ENCODE results near the gene RTP5. TPM values are rescaled to one million over a fixed set of nuclear protein-coding genes. Genes with fewer than 3 reads are reported as not detected.

Gene RTP5
- total RNA-seq, 1 experiment from 2014 or later = not detected

DNA sequence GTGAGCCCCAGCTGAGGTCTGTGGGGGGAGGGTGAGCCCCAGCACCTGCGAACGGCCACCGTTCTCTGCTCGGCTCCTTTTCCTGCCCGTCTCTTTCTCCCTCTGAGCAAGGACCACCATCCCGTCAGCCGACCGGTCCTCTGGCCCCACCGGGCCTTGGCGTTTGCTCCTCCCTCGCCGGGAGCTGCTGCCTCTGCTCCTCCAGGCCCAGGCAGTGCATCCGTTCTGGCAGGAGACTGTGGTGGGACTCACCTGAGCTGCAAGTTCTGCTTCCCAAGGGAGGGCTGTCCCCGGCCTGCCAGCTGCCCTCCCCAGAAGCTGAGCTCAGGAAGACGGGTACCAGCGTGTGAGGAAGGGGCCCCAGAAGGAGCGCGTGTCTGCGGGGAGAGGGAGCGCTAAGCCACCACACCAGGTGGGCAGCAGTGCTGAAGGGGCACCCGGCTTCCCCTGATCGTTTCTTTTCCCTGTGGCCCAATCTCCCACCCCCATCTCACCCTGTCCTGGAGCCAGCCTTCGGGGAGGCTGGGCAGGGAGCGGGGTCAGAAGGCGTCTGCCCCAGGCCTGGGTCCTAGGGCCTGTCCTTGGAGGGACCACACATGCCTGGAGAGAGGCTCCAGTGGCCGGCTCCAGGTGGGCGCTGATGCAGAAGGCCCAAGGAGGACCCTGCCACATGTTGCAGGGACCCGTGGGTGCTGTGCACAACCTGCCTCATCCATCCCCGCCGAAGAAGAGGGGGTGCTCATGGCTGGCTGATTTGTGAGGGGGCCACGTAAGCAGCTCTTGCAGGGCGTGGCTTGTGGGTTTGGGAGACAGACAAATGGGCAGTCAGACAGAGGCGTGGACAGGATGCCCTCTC is 2.5 kb upstream of the RTP5 start:
- BruUV-seq (replicated peaks) = no TSS peak
- no peak for DNase-seq
- TF ChIP-seq, protein P1, sequence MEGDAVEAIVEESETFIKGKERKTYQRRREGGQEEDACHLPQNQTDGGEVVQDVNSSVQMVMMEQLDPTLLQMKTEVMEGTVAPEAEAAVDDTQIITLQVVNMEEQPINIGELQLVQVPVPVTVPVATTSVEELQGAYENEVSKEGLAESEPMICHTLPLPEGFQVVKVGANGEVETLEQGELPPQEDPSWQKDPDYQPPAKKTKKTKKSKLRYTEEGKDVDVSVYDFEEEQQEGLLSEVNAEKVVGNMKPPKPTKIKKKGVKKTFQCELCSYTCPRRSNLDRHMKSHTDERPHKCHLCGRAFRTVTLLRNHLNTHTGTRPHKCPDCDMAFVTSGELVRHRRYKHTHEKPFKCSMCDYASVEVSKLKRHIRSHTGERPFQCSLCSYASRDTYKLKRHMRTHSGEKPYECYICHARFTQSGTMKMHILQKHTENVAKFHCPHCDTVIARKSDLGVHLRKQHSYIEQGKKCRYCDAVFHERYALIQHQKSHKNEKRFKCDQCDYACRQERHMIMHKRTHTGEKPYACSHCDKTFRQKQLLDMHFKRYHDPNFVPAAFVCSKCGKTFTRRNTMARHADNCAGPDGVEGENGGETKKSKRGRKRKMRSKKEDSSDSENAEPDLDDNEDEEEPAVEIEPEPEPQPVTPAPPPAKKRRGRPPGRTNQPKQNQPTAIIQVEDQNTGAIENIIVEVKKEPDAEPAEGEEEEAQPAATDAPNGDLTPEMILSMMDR (IDR thresholded peaks at IDR 0.05; ENCODE audit: unreplicated experiment) = no peak
- Mint-ChIP-seq H3K27ac (ENCODE audit: unreplicated experiment) (no peak overlapping the region), H3K4me1 (ENCODE audit: low read depth, unreplicated experiment) (peaks cover 15% of the 10 kb centered on the region), H3K27me3 (ENCODE audit: unreplicated experiment) (peaks cover 61% of the 10 kb centered on the region), H3K9me3 (ENCODE audit: low read depth, unreplicated experiment) (peaks cover 15% of the 10 kb centered on the region), H3K36me3 (ENCODE audit: insufficient read depth, unreplicated experiment) (no peaks in the 10 kb centered on the region), H3K4me3 (ENCODE audit: low read depth, unreplicated experiment) (no peak overlapping the region)
- intact Hi-C loops (cut with micrococcal nuclease; ENCODE audit: unreplicated experiment) = no loop called here
- CTCF ChIA-PET = no interaction called here

DNA sequence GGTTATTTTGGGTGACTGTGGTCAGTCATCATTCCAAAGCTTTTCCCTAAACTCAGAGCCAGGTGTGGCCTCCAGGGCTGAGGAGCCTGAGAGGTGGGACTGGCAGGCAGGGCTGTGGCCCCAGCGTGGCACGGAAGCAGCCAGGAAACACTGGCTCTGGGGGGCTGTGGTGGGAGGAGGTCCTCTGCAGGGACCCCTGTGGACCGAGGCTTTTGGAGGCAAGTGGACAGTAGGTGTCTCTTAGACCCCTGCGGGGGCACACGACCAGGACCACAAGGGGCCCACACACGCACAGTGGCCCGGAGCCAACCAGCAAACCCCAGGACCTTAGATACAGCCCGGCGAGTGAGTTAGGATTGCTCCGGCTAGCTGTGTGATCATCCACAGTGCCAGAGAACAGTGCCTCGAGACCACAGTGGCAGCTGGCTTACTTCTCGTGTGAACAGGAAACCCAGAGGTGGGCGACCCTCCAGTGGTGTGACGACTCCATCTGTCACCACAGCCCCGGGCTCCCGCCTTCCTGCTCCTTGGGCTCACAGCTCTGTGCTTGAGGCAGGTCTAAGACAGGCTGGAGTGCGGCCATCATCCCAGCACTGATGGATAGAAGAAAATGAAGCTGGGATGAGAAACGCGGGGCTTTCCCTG is 1.6 kb upstream of the RTP5 start:
- TF ChIP-seq, protein P1 (IDR thresholded peaks at IDR 0.05; ENCODE audit: unreplicated experiment) = no peak

DNA sequence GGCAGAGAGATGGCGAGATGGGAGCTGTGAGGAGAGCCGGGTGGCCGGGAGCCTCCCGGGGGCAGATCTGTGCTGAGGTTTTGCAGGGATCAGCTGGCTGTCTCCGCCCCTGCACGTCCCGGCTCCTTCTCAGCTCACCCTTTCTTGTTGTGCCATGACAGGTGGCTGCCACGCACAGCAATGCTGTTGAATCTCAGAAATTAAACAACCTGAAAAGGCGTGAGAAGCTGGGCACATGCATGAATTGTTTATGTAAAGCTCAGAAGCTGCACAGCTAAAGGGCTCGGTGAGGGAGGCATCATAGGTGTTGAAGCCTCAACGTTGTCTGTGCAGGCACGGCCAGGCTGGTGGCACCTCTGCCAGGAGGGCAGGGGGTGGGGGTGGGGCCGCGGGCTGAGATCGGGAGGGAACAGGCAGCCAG is 858 bp upstream of the RTP5 start:
- H3K27ac Mint-ChIP-seq (ENCODE audit: unreplicated experiment) = no peak overlapping the region
- TF ChIP-seq, protein P1 (IDR thresholded peaks at IDR 0.05; ENCODE audit: unreplicated experiment) = no peak
- intact Hi-C loops (cut with micrococcal nuclease; ENCODE audit: unreplicated experiment) = no loop called here
- peaks cover 15% of the 10 kb centered on the region for H3K4me1 Mint-ChIP-seq (ENCODE audit: low read depth, unreplicated experiment)
- CTCF ChIA-PET = interaction anchor here (1.6 kb wide), 1 partner anchor 10 kb away, joined by 7 read pairs; no protein-coding TSS in a partner anchor
- peaks cover 71% of the 10 kb centered on the region for H3K27me3 Mint-ChIP-seq (ENCODE audit: unreplicated experiment)
- no peak for DNase-seq
- no peak overlapping the region for H3K4me3 Mint-ChIP-seq (ENCODE audit: low read depth, unreplicated experiment)
- no peaks in the 10 kb centered on the region for H3K36me3 Mint-ChIP-seq (ENCODE audit: insufficient read depth, unreplicated experiment)
- peaks cover 16% of the 10 kb centered on the region for H3K9me3 Mint-ChIP-seq (ENCODE audit: low read depth, unreplicated experiment)
- no TSS peak for BruUV-seq (replicated peaks)

More for the DNA sequence above, 1.6 kb upstream of the RTP5 start:
- peaks cover 15% of the 10 kb centered on the region for H3K9me3 Mint-ChIP-seq (ENCODE audit: low read depth, unreplicated experiment)
- H3K36me3 Mint-ChIP-seq (ENCODE audit: insufficient read depth, unreplicated experiment) = no peaks in the 10 kb centered on the region
- H3K4me1 Mint-ChIP-seq (ENCODE audit: low read depth, unreplicated experiment) = peaks cover 15% of the 10 kb centered on the region
- no peak for DNase-seq
- no TSS peak for BruUV-seq (replicated peaks)
- CTCF ChIA-PET = interaction anchor here (1.6 kb wide), 1 partner anchor 11 kb away, joined by 7 read pairs; no protein-coding TSS in a partner anchor
- H3K4me3 Mint-ChIP-seq (ENCODE audit: low read depth, unreplicated experiment) = no peak overlapping the region
- intact Hi-C loops (cut with micrococcal nuclease; ENCODE audit: unreplicated experiment) = no loop called here
- H3K27ac Mint-ChIP-seq (ENCODE audit: unreplicated experiment) = no peak overlapping the region
- peaks cover 65% of the 10 kb centered on the region for H3K27me3 Mint-ChIP-seq (ENCODE audit: unreplicated experiment)

DNA sequence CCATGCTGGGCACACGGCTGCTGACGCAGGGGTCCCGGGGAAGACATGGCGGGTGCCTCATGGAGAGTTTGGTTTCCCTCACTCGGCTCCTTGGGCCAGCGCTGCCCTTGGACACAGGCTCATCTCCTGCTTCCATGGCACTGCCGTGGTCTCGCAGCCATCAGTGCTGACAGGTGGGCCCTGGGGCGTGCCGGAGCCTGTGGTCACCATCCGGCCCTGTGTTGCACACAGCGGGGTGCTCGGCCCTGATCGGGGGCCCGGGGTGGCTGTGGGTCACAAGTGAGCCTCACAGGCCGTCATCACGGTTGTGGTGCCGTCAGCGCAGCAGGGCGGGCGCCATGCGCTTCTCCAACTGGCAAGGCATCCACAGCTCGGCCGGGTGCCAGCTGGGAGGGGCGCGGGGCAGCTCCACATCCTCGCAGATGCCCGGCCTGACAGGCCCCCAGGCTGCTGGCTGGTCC is 582 bp downstream of the RTP5 start:
- Mint-ChIP-seq H3K9me3 (ENCODE audit: low read depth, unreplicated experiment) (peaks cover 7% of the 10 kb centered on the region), H3K36me3 (ENCODE audit: insufficient read depth, unreplicated experiment) (no peaks in the 10 kb centered on the region), H3K27ac (ENCODE audit: unreplicated experiment) (no peak overlapping the region), H3K4me1 (ENCODE audit: low read depth, unreplicated experiment) (peaks cover 5% of the 10 kb centered on the region), H3K4me3 (ENCODE audit: low read depth, unreplicated experiment) (no peak overlapping the region), H3K27me3 (ENCODE audit: unreplicated experiment) (peaks cover 58% of the 10 kb centered on the region)
- DNase-seq = no peak
- CTCF ChIA-PET = no interaction called here
- intact Hi-C loops (cut with micrococcal nuclease; ENCODE audit: unreplicated experiment) = no loop called here
- TF ChIP-seq, protein P1 (IDR thresholded peaks at IDR 0.05; ENCODE audit: unreplicated experiment) = no peak
- BruUV-seq (replicated peaks) = no TSS peak
